ENCODE results near the gene MAP3K7CL. TPM values are rescaled to one million over a fixed set of nuclear protein-coding genes. Genes with fewer than 3 reads are reported as not detected.
A peak's percentile ranks its signal among the peaks of the same experiment; 100 is the strongest.

The MAP3K7CL gene
- total RNA-seq, 2 donors from 2014 or later, result 20.3 to 41.2 TPM

- H3K27ac ChIP-seq, result no peak overlapping the region
- peaks cover 25 to 60% of the 10 kb centered on the region in 2 donors for H3K4me1 ChIP-seq (ENCODE audit: control insufficient read depth in 1 of 2, low read depth in 2 of 2)
- TF ChIP-seq, protein P1, sequence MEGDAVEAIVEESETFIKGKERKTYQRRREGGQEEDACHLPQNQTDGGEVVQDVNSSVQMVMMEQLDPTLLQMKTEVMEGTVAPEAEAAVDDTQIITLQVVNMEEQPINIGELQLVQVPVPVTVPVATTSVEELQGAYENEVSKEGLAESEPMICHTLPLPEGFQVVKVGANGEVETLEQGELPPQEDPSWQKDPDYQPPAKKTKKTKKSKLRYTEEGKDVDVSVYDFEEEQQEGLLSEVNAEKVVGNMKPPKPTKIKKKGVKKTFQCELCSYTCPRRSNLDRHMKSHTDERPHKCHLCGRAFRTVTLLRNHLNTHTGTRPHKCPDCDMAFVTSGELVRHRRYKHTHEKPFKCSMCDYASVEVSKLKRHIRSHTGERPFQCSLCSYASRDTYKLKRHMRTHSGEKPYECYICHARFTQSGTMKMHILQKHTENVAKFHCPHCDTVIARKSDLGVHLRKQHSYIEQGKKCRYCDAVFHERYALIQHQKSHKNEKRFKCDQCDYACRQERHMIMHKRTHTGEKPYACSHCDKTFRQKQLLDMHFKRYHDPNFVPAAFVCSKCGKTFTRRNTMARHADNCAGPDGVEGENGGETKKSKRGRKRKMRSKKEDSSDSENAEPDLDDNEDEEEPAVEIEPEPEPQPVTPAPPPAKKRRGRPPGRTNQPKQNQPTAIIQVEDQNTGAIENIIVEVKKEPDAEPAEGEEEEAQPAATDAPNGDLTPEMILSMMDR (IDR thresholded peaks at IDR 0.05), result no peak
- DNase-seq (ENCODE audit: low spot score), result no peak
- ATAC-seq (ENCODE audit: insufficient number of reproducible peaks, low FRiP score, low read depth), result no peak
- H3K9me3 ChIP-seq, result no peaks in the 10 kb centered on the region
- no peak overlapping the region for H3K4me3 ChIP-seq
- H3K36me3 ChIP-seq, result no peaks in the 10 kb centered on the region
- no peaks in the 10 kb centered on the region for H3K27me3 ChIP-seq (replicated peaks; ENCODE audit: insufficient read depth)
Observed at GRCh38 chr21:29149808-29150425, 19.5 kb downstream of the MAP3K7CL start.

GRCh38 chr21:29151931-29152330 lies 21.5 kb downstream of the MAP3K7CL start:
- ATAC-seq (ENCODE audit: insufficient number of reproducible peaks, low FRiP score, low read depth), result no peak
- Histone ChIP-seq H3K4me1 (ENCODE audit: control insufficient read depth in 1 of 2, low read depth in 2 of 2) (peaks cover 8 to 55% of the 10 kb centered on the region in 2 donors), H3K27ac (no peak overlapping the region), H3K9me3 (no peaks in the 10 kb centered on the region), H3K4me3 (no peak overlapping the region), H3K27me3 (replicated peaks; ENCODE audit: insufficient read depth) (no peaks in the 10 kb centered on the region), H3K36me3 (no peaks in the 10 kb centered on the region)
- TF ChIP-seq, protein P1 (IDR thresholded peaks at IDR 0.05), result no peak
- DNase-seq (ENCODE audit: low spot score), result no peak

GRCh38 chr21:29152916-29153315 lies 22.5 kb downstream of the MAP3K7CL start:
- no peaks in the 10 kb centered on the region for H3K36me3 ChIP-seq
- no peaks in the 10 kb centered on the region for H3K27me3 ChIP-seq (replicated peaks; ENCODE audit: insufficient read depth)
- H3K27ac ChIP-seq, result no peak overlapping the region
- TF ChIP-seq, protein P1 (IDR thresholded peaks at IDR 0.05), result no peak
- ATAC-seq (ENCODE audit: insufficient number of reproducible peaks, low FRiP score, low read depth) (no peak), DNase-seq (ENCODE audit: low spot score) (no peak)
- no peak overlapping the region for H3K4me3 ChIP-seq
- H3K4me1 ChIP-seq (ENCODE audit: control insufficient read depth in 1 of 2, low read depth in 2 of 2), result peaks cover 4 to 46% of the 10 kb centered on the region in 2 donors
- no peaks in the 10 kb centered on the region for H3K9me3 ChIP-seq

- ATAC-seq (ENCODE audit: insufficient number of reproducible peaks, low FRiP score, low read depth), result no peak
- H3K4me3 ChIP-seq, result no peak overlapping the region
- peaks cover 0 to 33% of the 10 kb centered on the region in 2 donors for H3K4me1 ChIP-seq (ENCODE audit: control insufficient read depth in 1 of 2, low read depth in 2 of 2)
- H3K9me3 ChIP-seq, result no peaks in the 10 kb centered on the region
- no peaks in the 10 kb centered on the region for H3K36me3 ChIP-seq
- H3K27ac ChIP-seq, result peak overlapping the region in 1 of 2 donors; percentile 76
- no peaks in the 10 kb centered on the region for H3K27me3 ChIP-seq (replicated peaks; ENCODE audit: insufficient read depth)
- DNase-seq (ENCODE audit: low spot score), result no peak
- TF ChIP-seq, protein P1 (IDR thresholded peaks at IDR 0.05), result no peak
Observed at GRCh38 chr21:29154270-29154669, 23.8 kb downstream of the MAP3K7CL start.

DNA sequence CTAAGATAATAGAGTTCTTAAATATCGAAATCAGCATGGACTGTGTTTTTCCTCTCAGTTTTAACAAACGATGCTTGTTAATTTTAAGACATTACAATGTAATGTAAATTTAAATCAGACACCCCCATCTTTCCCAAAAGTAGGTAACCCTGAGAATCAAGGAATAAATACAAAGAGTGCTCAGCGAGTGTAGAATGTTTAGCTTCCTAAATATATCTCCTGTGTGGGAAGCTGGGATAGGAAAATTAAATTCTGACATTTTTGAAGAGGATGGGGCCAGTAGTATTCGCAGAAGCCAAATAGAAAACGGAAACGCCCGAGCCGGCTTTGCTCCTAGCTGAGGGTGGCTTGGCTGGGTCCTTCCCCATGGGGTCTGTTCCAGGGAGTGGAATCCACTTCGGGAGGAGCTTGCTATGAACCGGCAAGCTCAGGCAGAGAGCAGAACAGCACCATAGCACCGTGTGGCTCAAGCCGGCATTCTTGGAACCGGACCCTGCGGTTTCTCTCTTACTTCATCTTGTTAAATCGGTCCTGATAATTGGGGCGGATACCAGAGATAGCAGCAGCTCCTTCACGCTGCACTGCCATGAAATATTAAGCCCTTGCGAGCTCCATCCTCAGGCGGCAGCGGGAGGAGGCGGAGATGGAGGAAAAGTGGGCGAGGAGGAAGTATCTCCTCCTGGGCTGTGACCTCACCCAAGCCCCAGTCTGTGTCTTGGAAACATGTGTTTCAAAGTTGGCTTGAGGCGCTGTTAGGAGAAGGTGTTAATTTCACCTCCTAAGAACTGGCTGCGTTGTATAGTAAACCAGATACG lies 24.9 kb downstream of the MAP3K7CL start:
- TF ChIP-seq, protein P1 (IDR thresholded peaks at IDR 0.05), result peak; percentile 17
- DNase-seq (ENCODE audit: low spot score) (no peak), ATAC-seq (ENCODE audit: insufficient number of reproducible peaks, low FRiP score, low read depth) (no peak)
- H3K36me3 ChIP-seq, result no peaks in the 10 kb centered on the region
- peak overlapping the region; percentile 71 to 76 for H3K27ac ChIP-seq
- peak overlapping the region; percentile 66 for H3K4me3 ChIP-seq
- peaks cover 0 to 23% of the 10 kb centered on the region in 2 donors for H3K4me1 ChIP-seq (ENCODE audit: control insufficient read depth in 1 of 2, low read depth in 2 of 2)
- H3K27me3 ChIP-seq (replicated peaks; ENCODE audit: insufficient read depth), result no peaks in the 10 kb centered on the region
- H3K9me3 ChIP-seq, result no peaks in the 10 kb centered on the region
